Germinal center (tissue), 1 donor: ENCODE data around the gene BORCS6.
"Not testable (repeated sequence)": the region's sequence is repeated elsewhere in the genome, so short reads cannot be mapped to it uniquely, and the experiment has no call there.

Source experiments
- DNase-seq: peaks from one replicate; pipeline ENCODE4 v3.0.0; 2012; ENCODE audit warnings: mixed read lengths, low spot score

Gene BORCS6

GRCh38 chr17:8173056-8173870, 16.7 kb downstream of the BORCS6 start:
- DNase-seq, result peak; percentile 80

- not testable (repeated sequence) for DNase-seq
These were observed 19.8 kb downstream of the BORCS6 start for GRCh38 chr17:8170186-8170585.

GRCh38 chr17:8167526-8167925, 22.5 kb downstream of the BORCS6 start:
- no peak for DNase-seq

- DNase-seq, result no peak
These were observed 23.2 kb downstream of the BORCS6 start for GRCh38 chr17:8166731-8167130.

GRCh38 chr17:8164815-8165131, 25.2 kb downstream of the BORCS6 start:
- DNase-seq, result no peak

- no peak for DNase-seq
These were observed 25.8 kb downstream of the BORCS6 start for GRCh38 chr17:8163978-8164814.

GRCh38 chr17:8162997-8163977, 26.7 kb downstream of the BORCS6 start:
- no peak for DNase-seq

GRCh38 chr17:8162233-8162996, 27.6 kb downstream of the BORCS6 start, which contains the start of gene VAMP2:
Gene VAMP2 (minus strand): TSS chr17:8162948. CDS start chr17:8162879, 69 bp downstream.
- peak; percentile 81 for DNase-seq

- no peak for DNase-seq
These were observed 28.4 kb downstream of the BORCS6 start for GRCh38 chr17:8161289-8162232.

- no peak for DNase-seq
These were observed 29.2 kb downstream of the BORCS6 start for GRCh38 chr17:8160741-8161221.

- no peak for DNase-seq
These were observed 29.8 kb downstream of the BORCS6 start for GRCh38 chr17:8160224-8160577.

- DNase-seq, result no peak
These were observed 30.3 kb downstream of the BORCS6 start for GRCh38 chr17:8159459-8160223.

GRCh38 chr17:8159032-8159400, 31.0 kb downstream of the BORCS6 start:
- no peak for DNase-seq

GRCh38 chr17:8158267-8159031, 31.5 kb downstream of the BORCS6 start:
- peak; percentile 88 for DNase-seq

GRCh38 chr17:8156246-8156992, 33.6 kb downstream of the BORCS6 start:
- DNase-seq, result peak; percentile 99

GRCh38 chr17:8155996-8156245, 34.1 kb downstream of the BORCS6 start:
- DNase-seq, result no peak

GRCh38 chr17:8155231-8155995, 34.6 kb downstream of the BORCS6 start:
- no peak for DNase-seq
